Stimulated activated CD8-positive, alpha-beta memory T cell treated with anti-CD3 and anti-CD28 coated beads, Interleukin-7, amount 100 ng/mL, for 4 hours (primary cell): ENCODE data around the gene PRSS2.
"Not testable (repeated sequence)": the region's sequence is repeated elsewhere in the genome, so short reads cannot be mapped to it uniquely, and the experiment has no call there.

Experiments used
- DNase-seq, 2 donors: peaks; one replicate each; pipeline ENCODE4 v3.0.0-alpha.2; 2020; ENCODE audit warnings: low read depth in 2 of 2

PRSS2 gene

GRCh38 chr7:142759433-142759832, 11.3 kb upstream of the PRSS2 start:
- DNase-seq, result no peak

- DNase-seq, result no peak
These were observed 10.6 kb upstream of the PRSS2 start for GRCh38 chr7:142760071-142760642.

GRCh38 chr7:142761606-142762005, 9.2 kb upstream of the PRSS2 start:
- DNase-seq, result not testable (repeated sequence)

- no peak for DNase-seq
These were observed 8.7 kb upstream of the PRSS2 start for GRCh38 chr7:142762104-142762503.

GRCh38 chr7:142767451-142767850, 3.3 kb upstream of the PRSS2 start:
- DNase-seq, result no peak

DNA sequence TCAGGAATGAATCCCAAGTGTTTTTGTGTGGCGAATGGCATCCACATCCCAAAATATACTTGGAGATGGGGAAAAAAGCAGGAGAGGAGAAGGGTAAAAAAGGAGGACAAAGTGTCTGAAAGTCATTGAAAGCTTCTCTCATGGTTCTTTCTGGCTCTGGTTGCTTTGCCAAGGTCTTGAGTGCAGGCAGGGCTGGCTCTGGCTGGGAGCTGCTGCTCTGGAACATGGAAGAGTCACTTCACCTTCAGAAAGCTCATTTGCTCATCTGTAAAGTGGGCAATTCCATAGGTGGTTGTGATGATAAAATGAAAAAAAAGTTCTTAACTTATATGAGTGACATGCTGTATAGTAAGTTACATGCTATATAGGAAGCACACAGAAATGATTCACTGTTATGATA, 2.9 kb upstream of the PRSS2 start:
- no peak for DNase-seq

DNA sequence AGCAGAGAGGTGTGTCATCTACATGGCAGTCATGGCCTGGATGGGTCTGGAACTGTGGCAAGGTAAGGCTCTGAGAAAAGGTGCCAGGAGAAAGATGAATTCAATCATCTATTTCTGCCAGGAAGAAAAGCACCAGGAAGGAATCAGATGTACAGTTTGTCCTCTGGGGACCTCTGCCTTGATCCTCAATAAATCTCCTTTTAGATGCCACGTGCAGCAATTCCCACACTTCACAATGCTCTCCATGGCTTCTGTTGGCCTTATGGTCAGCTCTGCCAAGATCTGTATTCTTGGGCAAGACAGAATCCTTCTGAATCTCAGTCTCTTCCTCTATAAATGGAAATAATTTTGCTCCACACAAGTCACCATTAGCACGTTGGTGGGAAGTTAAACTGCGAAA, 1.9 kb upstream of the PRSS2 start:
- not testable (repeated sequence) for DNase-seq

DNA sequence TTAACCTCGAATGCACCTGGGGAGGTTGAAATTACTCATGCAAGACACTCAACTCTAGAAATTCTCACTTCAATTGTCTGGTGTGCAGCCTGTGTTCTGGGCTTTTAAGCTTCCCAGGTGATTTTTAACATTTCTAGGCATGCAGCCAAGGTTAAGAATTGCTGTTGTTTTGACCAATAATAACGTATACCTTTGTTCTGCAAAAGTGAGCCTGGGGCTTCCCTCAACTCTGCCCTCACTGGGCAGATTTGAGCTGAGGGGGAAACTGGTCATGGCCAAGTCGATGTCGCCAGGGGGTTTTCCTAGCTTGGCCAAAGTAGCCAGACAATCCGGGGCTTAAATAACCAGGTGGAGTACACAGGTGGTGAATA, 568 bp downstream of the PRSS2 start:
- DNase-seq, result no peak

- DNase-seq, result no peak
These were observed 1.3 kb downstream of the PRSS2 start for GRCh38 chr7:142772051-142772450.

DNA sequence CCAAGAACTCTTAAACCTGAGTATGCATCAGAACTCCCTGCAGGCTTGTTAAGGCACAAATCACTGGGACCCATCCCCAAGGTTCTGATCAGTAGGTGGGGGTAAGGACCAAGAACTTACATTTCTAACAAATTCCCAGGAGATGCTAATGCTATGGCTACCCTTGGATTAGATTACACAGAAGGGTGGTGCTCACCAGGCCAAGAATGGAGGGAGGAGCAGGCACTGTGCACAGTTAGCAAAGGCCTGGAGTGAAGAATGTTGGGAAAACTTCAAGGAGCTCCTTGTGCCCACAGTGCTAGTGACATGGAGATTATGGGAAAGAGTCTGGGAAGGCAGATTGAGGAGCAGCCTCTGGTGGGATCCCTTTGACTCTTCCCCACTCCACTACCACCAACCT, 1.9 kb downstream of the PRSS2 start:
- no peak for DNase-seq

DNA sequence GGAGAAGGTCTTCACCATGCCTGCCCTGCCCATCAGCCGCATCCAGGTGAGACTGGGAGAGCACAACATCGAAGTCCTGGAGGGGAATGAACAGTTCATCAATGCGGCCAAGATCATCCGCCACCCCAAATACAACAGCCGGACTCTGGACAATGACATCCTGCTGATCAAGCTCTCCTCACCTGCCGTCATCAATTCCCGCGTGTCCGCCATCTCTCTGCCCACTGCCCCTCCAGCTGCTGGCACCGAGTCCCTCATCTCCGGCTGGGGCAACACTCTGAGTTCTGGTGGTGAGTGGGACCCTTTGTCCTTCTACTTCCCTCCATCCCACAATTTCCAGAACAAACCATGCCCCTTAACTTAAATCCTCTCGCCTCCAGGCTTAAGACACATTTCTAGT, 2.5 kb downstream of the PRSS2 start:
- DNase-seq, result no peak

GRCh38 chr7:142773937-142774744, 3.4 kb downstream of the PRSS2 start:
- DNase-seq, result no peak

GRCh38 chr7:142774826-142775225, 4.1 kb downstream of the PRSS2 start:
- DNase-seq, result no peak

DNA sequence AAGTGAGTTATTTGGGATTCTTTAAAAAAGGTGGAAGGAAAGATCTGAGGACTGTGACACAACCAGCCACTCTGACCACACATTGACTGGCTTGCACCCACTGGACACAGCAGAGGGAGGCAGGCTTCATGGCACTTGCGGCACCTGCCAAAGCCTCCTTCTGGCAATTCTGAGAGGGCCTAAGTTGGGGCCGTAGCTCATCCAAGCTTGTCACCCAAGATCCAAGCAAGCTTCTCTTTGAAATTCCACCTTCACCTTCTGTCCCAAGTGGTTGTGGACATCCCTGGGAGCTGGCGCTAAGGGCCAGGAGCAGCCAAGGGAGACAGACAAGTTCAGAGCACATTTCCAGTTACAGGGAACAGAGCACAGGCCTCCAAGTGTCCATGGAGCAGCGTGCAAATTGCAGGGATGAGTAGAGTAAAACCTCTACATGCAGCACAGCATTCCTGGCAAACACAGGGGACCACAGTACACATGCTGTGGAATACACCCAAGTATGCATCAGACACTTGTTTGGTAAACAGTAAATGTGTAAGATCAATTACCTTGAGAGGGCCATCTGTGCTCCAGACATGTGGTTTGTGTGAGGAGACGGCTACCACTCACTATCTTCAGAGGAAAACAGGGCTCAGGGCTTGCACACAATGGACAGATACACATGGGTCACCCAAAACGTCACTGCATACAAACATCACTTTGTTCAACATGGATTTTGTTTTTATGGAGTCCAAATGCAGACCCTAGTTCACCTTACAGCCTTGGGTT, 4.8 kb downstream of the PRSS2 start:
- DNase-seq, result not testable (repeated sequence)

DNA sequence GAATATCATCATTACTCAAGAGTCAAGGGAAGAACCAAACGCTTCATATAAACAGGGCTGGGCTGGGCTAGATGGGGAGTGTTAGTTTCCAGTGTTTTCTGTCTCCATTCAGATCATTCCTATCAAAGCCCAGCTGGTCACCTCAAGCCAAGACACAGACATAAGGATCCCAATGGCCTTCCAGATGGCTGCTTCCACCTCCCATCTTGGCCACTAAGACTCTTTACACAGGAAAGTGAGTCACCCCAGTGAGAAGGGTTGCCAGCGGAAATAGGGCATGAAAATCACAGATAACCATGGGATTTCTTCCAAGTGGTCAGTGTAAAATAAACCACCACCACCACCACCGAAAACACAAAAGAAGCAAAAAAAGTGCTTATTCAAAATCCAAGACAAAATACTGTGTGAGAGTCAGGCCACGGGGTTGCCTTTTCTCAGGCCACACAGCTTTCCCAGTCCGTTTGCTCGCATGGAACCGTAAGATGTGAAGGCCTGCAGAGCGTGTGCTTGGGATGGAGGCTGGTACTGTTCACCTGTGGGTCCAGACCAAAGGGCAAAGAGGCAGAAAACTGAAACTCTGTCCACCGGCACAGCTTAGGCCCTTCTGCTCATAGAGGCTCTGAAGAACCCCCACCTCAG, 5.6 kb downstream of the PRSS2 start:
- no peak for DNase-seq

DNA sequence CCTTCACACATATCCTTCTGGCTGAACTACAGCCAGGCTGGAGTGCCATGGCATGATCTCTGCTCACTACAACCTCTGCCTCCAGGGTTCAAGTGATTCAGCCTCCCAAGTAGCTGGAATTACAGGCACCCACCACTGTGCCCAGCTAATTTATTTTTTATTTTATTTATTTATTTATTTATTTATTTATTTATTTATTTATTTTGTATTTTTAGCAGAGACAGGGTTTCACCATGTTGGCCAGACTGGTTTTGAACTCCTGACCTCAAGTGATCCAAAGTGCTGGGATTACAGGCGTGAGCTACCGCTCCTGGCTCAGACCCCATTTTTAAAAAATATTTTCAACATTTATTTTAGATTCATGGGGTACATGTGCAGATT, 6.1 kb downstream of the PRSS2 start:
- DNase-seq, result not testable (repeated sequence)

GRCh38 chr7:142777318-142777717, 6.5 kb downstream of the PRSS2 start:
- DNase-seq, result no peak

DNA sequence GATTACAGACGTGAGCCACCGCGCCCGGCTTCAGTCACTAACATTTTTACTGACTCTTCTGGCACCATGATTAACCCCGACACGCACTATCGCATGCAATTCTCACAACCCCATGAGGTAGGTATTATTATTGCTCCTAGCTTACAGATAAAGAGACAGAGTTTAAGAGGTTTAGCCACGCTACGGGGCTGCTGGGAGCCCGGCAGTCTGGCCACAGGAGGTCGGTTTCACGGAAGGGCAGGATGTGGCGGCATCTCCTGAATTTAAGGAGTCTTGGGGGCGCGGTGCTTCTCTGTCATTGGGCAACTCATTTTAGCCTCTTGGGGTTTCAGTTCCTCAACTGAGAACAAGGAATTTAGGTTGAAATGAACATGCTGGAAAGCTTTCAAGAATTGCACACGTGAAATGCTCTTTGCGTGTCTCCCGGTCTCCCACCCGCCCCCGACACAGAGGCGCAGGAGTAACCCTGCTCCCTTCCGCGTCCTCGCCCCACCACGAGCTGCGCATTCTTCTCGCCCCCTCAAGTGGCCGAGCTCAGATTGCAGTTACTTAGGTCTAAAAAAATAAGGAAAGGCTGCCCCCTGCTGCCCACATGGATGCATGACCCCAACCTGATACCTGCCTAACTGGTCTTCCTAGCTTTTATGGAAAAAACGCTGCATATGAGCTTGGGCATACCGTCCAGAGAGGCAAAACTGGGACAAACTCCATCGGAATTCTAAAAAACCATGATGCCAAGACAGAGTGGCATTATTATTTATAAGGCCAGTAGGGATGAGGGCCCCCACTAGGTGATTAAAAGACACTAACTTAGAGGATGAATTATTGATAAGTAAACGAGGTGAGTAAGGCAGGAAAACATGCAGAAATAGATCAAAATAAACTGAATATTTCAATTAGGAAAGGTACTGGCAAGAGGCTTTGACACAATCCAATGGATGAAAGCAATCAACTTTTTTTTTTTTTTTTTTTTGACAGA, 12.4 kb downstream of the PRSS2 start:
- peak; percentile 67 to 71 for DNase-seq

DNA sequence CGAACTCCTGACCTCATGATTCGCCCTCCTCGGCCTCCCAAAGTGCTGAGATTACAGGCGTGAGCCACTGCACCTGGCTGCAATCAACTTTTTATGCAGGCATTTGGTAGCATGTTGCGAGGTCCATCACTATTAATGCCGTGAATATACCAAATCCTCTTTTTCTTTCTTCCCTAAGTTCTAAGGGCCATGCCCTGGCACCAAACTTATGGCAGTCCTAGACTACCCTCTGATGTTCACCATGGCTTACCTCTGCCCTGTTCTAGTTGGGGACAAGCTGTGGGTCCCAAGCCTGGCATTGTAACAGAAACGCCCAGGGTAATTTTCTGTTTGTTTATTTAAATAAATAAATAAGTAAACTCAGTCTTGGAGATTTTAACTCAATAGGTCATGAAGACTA, 13.3 kb downstream of the PRSS2 start:
- DNase-seq, result no peak

DNA sequence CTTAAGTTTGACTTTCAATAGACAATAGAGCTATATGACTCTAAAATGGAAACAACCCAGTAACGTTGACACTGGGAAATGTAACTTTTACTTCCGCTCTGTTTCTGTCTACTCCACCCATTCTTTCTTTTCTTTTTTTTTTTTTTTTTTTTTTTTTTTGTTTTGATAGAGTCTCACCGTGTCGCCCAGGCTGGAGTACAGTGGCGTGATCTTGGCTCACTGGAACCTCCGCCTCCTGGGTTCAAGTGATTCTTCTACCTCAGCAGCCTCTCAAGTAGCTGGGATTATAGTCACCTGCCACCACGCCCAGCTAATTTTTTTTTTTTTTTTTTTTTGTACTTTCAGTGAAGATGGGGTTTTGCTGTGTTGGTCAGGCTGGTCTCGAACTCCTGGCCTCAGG, 13.9 kb downstream of the PRSS2 start:
- DNase-seq, result no peak

DNA sequence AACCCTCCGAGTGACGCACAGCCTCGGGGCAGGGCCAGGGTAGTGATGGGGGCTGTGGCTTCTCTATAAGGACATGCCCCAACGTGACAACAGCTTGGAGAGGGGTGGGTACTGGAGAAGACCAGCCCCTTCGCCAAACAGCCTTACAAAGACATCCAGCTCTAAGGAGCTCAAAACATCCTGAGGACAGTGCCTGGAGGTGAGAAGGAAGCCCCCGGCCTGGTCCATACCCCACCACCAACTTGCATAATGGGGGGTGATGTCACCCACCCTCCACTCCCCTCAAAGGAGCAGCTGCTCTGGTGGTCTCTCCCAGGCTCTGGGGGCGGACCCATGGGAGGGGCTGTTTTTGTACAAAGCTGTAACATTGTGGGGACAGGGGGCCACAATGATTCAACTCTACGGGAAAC, 15.1 kb downstream of the PRSS2 start:
- peak; percentile 75 to 78 for DNase-seq
